Activated naive CD8-positive, alpha-beta T cell treated with anti-CD3 and anti-CD28 coated beads, Interleukin-2, amount 10 ng/mL, durations not matched to agents 7 days and 5 days (primary cell): ENCODE data around the gene MCF2L. TPM values are rescaled to one million over a fixed set of nuclear protein-coding genes. Genes with fewer than 3 reads are reported as not detected.

Experiments used
- ATAC-seq: fragments of 150-1000 bp; cut with Tn5 transposase; one replicate; pipeline ENCODE4 v1.10.0; 2021; ENCODE audit warnings: low read depth, moderate library complexity
- POLR2A ChIA-PET: fragments of 350-600 bp; sonication (Branson Sonifier 250); formaldehyde crosslinking; loops from one replicate; lab custom pipeline; 2021; ENCODE audit warnings: antibody characterized with exemption; lab: Charles Lee
- DNase-seq: peaks from one replicate; pipeline ENCODE4 v3.0.0; 2021
- H3K27ac Mint-ChIP-seq: one replicate; pipeline ENCODE4 v1.8.0; 2022; ENCODE audit warnings: mild to moderate bottlenecking, mixed read lengths
- H3K27me3 Mint-ChIP-seq: one replicate; pipeline ENCODE4 v1.8.0; 2022; ENCODE audit warnings: mild to moderate bottlenecking, moderate library complexity, mixed read lengths
- H3K36me3 Mint-ChIP-seq: one replicate; pipeline ENCODE4 v1.8.0; 2021; ENCODE audit warnings: mild to moderate bottlenecking, mixed read lengths
- H3K4me1 Mint-ChIP-seq: one replicate; pipeline ENCODE4 v1.8.0; 2021; ENCODE audit warnings: mixed read lengths
- H3K4me3 Mint-ChIP-seq: one replicate; pipeline ENCODE4 v1.8.0; 2022; ENCODE audit warnings: mild to moderate bottlenecking, moderate library complexity, mixed read lengths
- H3K9me3 Mint-ChIP-seq: one replicate; pipeline ENCODE4 v1.8.0; 2021; ENCODE audit warnings: mixed read lengths
- total RNA-seq, 2 experiments: library from RNA; stranded (reverse); gene quantifications; one replicate each; pipeline ENCODE4 v1.2.3, GENCODE V29; 2021

Gene MCF2L
- total RNA-seq, 2 experiments from 2014 or later = 9.3 to 11.5 TPM

- DNase-seq (no peak), ATAC-seq (no peak)
- H3K27me3 Mint-ChIP-seq = peaks cover 30% of the 10 kb centered on the region
- POLR2A ChIA-PET = no interaction called here
- no peak overlapping the region for H3K27ac Mint-ChIP-seq
- no peaks in the 10 kb centered on the region for H3K9me3 Mint-ChIP-seq
- no peaks in the 10 kb centered on the region for H3K4me1 Mint-ChIP-seq
- H3K4me3 Mint-ChIP-seq = no peak overlapping the region
- H3K36me3 Mint-ChIP-seq = no peaks in the 10 kb centered on the region
These were observed 170.0 kb downstream of the MCF2L start for GRCh38 chr13:113138792-113139551.

- no peak overlapping the region for H3K27ac Mint-ChIP-seq
- POLR2A ChIA-PET = no interaction called here
- H3K9me3 Mint-ChIP-seq = no peaks in the 10 kb centered on the region
- DNase-seq (no peak), ATAC-seq (no peak)
- H3K27me3 Mint-ChIP-seq = peaks cover 25% of the 10 kb centered on the region
- H3K4me1 Mint-ChIP-seq = no peaks in the 10 kb centered on the region
- H3K4me3 Mint-ChIP-seq = no peak overlapping the region
- H3K36me3 Mint-ChIP-seq = no peaks in the 10 kb centered on the region
These were observed 170.6 kb downstream of the MCF2L start for GRCh38 chr13:113139577-113139976.

GRCh38 chr13:113140677-113141600 lies 171.9 kb downstream of the MCF2L start:
- no peak for DNase-seq
- H3K36me3 Mint-ChIP-seq = no peaks in the 10 kb centered on the region
- H3K4me3 Mint-ChIP-seq = no peak overlapping the region
- no peaks in the 10 kb centered on the region for H3K9me3 Mint-ChIP-seq
- no peak overlapping the region for H3K27ac Mint-ChIP-seq
- peaks cover 18% of the 10 kb centered on the region for H3K27me3 Mint-ChIP-seq
- ATAC-seq = no peak
- POLR2A ChIA-PET = no interaction called here
- H3K4me1 Mint-ChIP-seq = no peaks in the 10 kb centered on the region

GRCh38 chr13:113141601-113141970 lies 172.6 kb downstream of the MCF2L start:
- POLR2A ChIA-PET = no interaction called here
- ATAC-seq (no peak), DNase-seq (no peak)
- no peaks in the 10 kb centered on the region for H3K4me1 Mint-ChIP-seq
- H3K36me3 Mint-ChIP-seq = no peaks in the 10 kb centered on the region
- H3K27ac Mint-ChIP-seq = no peak overlapping the region
- H3K27me3 Mint-ChIP-seq = peaks cover 16% of the 10 kb centered on the region
- no peak overlapping the region for H3K4me3 Mint-ChIP-seq
- H3K9me3 Mint-ChIP-seq = no peaks in the 10 kb centered on the region

GRCh38 chr13:113142876-113143275 lies 173.9 kb downstream of the MCF2L start:
- Mint-ChIP-seq H3K9me3 (no peaks in the 10 kb centered on the region), H3K27ac (no peak overlapping the region), H3K36me3 (no peaks in the 10 kb centered on the region), H3K4me3 (no peak overlapping the region), H3K4me1 (no peaks in the 10 kb centered on the region), H3K27me3 (peaks cover 8% of the 10 kb centered on the region)
- DNase-seq (no peak), ATAC-seq (no peak)
- POLR2A ChIA-PET = no interaction called here

- H3K27me3 Mint-ChIP-seq = peaks cover 4% of the 10 kb centered on the region
- DNase-seq (no peak), ATAC-seq (no peak)
- H3K4me1 Mint-ChIP-seq = no peaks in the 10 kb centered on the region
- H3K36me3 Mint-ChIP-seq = no peaks in the 10 kb centered on the region
- POLR2A ChIA-PET = no interaction called here
- no peak overlapping the region for H3K27ac Mint-ChIP-seq
- no peaks in the 10 kb centered on the region for H3K9me3 Mint-ChIP-seq
- H3K4me3 Mint-ChIP-seq = no peak overlapping the region
These were observed 174.6 kb downstream of the MCF2L start for GRCh38 chr13:113143466-113144254.

- H3K36me3 Mint-ChIP-seq = no peaks in the 10 kb centered on the region
- H3K27me3 Mint-ChIP-seq = no peaks in the 10 kb centered on the region
- H3K4me1 Mint-ChIP-seq = no peaks in the 10 kb centered on the region
- no peak for ATAC-seq
- POLR2A ChIA-PET = no interaction called here
- DNase-seq = no peak
- no peak overlapping the region for H3K4me3 Mint-ChIP-seq
- no peak overlapping the region for H3K27ac Mint-ChIP-seq
- no peaks in the 10 kb centered on the region for H3K9me3 Mint-ChIP-seq
These were observed 175.2 kb downstream of the MCF2L start for GRCh38 chr13:113144255-113144629.

GRCh38 chr13:113145496-113145895 lies 176.5 kb downstream of the MCF2L start:
- Mint-ChIP-seq H3K9me3 (no peaks in the 10 kb centered on the region), H3K36me3 (no peaks in the 10 kb centered on the region), H3K27ac (peak overlapping the region; percentile 21), H3K4me3 (no peak overlapping the region), H3K27me3 (peaks cover 2% of the 10 kb centered on the region), H3K4me1 (no peaks in the 10 kb centered on the region)
- POLR2A ChIA-PET = no interaction called here
- DNase-seq (no peak), ATAC-seq (no peak)

GRCh38 chr13:113145911-113146598 lies 177.0 kb downstream of the MCF2L start:
- no peaks in the 10 kb centered on the region for H3K36me3 Mint-ChIP-seq
- no peak for ATAC-seq
- POLR2A ChIA-PET = no interaction called here
- no peak for DNase-seq
- H3K27ac Mint-ChIP-seq = peak overlapping the region; percentile 21
- H3K9me3 Mint-ChIP-seq = no peaks in the 10 kb centered on the region
- peaks cover 5% of the 10 kb centered on the region for H3K27me3 Mint-ChIP-seq
- H3K4me1 Mint-ChIP-seq = no peaks in the 10 kb centered on the region
- H3K4me3 Mint-ChIP-seq = no peak overlapping the region

- Mint-ChIP-seq H3K27me3 (peaks cover 9% of the 10 kb centered on the region), H3K27ac (no peak overlapping the region), H3K9me3 (no peaks in the 10 kb centered on the region), H3K4me1 (no peaks in the 10 kb centered on the region), H3K4me3 (no peak overlapping the region), H3K36me3 (no peaks in the 10 kb centered on the region)
- DNase-seq (no peak), ATAC-seq (no peak)
- POLR2A ChIA-PET = no interaction called here
These were observed 177.7 kb downstream of the MCF2L start for GRCh38 chr13:113146750-113147149.

- POLR2A ChIA-PET = no interaction called here
- Mint-ChIP-seq H3K4me3 (no peak overlapping the region), H3K36me3 (no peaks in the 10 kb centered on the region), H3K27me3 (peaks cover 13% of the 10 kb centered on the region), H3K9me3 (no peaks in the 10 kb centered on the region), H3K4me1 (peaks cover 2% of the 10 kb centered on the region), H3K27ac (no peak overlapping the region)
- ATAC-seq (no peak), DNase-seq (no peak)
These were observed 178.2 kb downstream of the MCF2L start for GRCh38 chr13:113147206-113147605.

- H3K27me3 Mint-ChIP-seq = peaks cover 20% of the 10 kb centered on the region
- H3K9me3 Mint-ChIP-seq = no peaks in the 10 kb centered on the region
- POLR2A ChIA-PET = no interaction called here
- H3K4me1 Mint-ChIP-seq = peaks cover 9% of the 10 kb centered on the region
- peaks cover 3% of the 10 kb centered on the region for H3K36me3 Mint-ChIP-seq
- no peak overlapping the region for H3K4me3 Mint-ChIP-seq
- DNase-seq = no peak
- no peak overlapping the region for H3K27ac Mint-ChIP-seq
- ATAC-seq = no peak
These were observed 179.4 kb downstream of the MCF2L start for GRCh38 chr13:113148407-113148806.

GRCh38 chr13:113148940-113149503 lies 180.0 kb downstream of the MCF2L start:
- Mint-ChIP-seq H3K27ac (no peak overlapping the region), H3K9me3 (no peaks in the 10 kb centered on the region), H3K27me3 (peaks cover 24% of the 10 kb centered on the region)

More at GRCh38 chr13:113148940-113149503, 180.0 kb downstream of the MCF2L start:
- ATAC-seq (no peak), DNase-seq (no peak)
- Mint-ChIP-seq H3K4me3 (no peak overlapping the region), H3K36me3 (peaks cover 3% of the 10 kb centered on the region), H3K4me1 (peaks cover 12% of the 10 kb centered on the region)
- POLR2A ChIA-PET = no interaction called here
